SU-DHL-6 (cell line): ENCODE measurements around the gene IGSF22.

Experiments
- H2AFZ ChIP-seq: fragments of 200-600 bp; sonication (generic); 2 replicates; pipeline ENCODE4 v1.6.1; 2014; ENCODE audit warnings: low read depth, mild to moderate bottlenecking, moderate library complexity, mixed read lengths, antibody characterized with exemption, low read length; ENCODE audit not compliant: severe bottlenecking
- H3F3A ChIP-seq: fragments of 200-600 bp; shearing (Covaris generic); 2 replicates; pipeline ENCODE4 v1.6.0; 2016; ENCODE audit warnings: antibody characterized with exemption, mild to moderate bottlenecking; ENCODE audit not compliant: insufficient read depth
- H3K27ac ChIP-seq: fragments of 200-600 bp; sonication (generic); 2 replicates; pipeline ENCODE4 v1.5.1; 2016; ENCODE audit warnings: low read depth, mild to moderate bottlenecking, low read length, moderate library complexity, mixed read lengths
- H3K27me3 ChIP-seq: fragments of 200-600 bp; sonication (generic), shearing (Covaris generic); 2 replicates; pipeline ENCODE4 v1.6.0; 2014; ENCODE audit warnings: mild to moderate bottlenecking, low read length
- H3K36me3 ChIP-seq: fragments of 200-600 bp; sonication (generic); 2 replicates; pipeline ENCODE4 v1.6.1; 2014; ENCODE audit warnings: mild to moderate bottlenecking, low read length, mixed read lengths
- H3K4me2 ChIP-seq: fragments of 300-600, 200-600 bp; shearing (Covaris generic), sonication (generic); 2 replicates; pipeline ENCODE4 v1.6.0; 2014; ENCODE audit warnings: low read length, low read depth, mild to moderate bottlenecking; ENCODE audit not compliant: poor library complexity, severe bottlenecking
- H3K4me3 ChIP-seq: fragments of 200-600 bp; sonication (generic); 2 replicates; pipeline ENCODE4 v1.5.1; 2014; ENCODE audit warnings: antibody characterized with exemption, low read length, mild to moderate bottlenecking, mixed read lengths; ENCODE audit not compliant: insufficient read depth, poor library complexity, severe bottlenecking
- H3K79me2 ChIP-seq: fragments of 200-600 bp; sonication (generic); 2 replicates; pipeline ENCODE4 v1.6.1; 2014; ENCODE audit warnings: mild to moderate bottlenecking, low read length, moderate library complexity; ENCODE audit not compliant: insufficient read depth
- H3K9ac ChIP-seq: fragments of 200-600 bp; sonication (generic); 2 replicates; pipeline ENCODE4 v1.7.0; 2014; ENCODE audit warnings: mild to moderate bottlenecking, low read length
- H3K9me2 ChIP-seq: fragments of 200-600 bp; sonication (generic); replicated peaks from 2 replicates; pipeline ENCODE4 v1.6.1; 2014; ENCODE audit warnings: low read length; ENCODE audit not compliant: insufficient read depth
- H3K9me3 ChIP-seq: fragments of 200-600 bp; sonication (generic); 2 replicates; pipeline ENCODE4 v1.6.1; 2014; ENCODE audit warnings: low read length, mixed read lengths; ENCODE audit not compliant: insufficient read depth
- H4K20me1 ChIP-seq: fragments of 200-600 bp; sonication (generic); 2 replicates; pipeline ENCODE4 v1.6.1; 2014; ENCODE audit warnings: low read depth, mild to moderate bottlenecking, antibody characterized with exemption, low read length, moderate library complexity, mixed read lengths
- EZH2phosphoT487 ChIP-seq: fragments of 200-600 bp; sonication (generic), shearing (Covaris generic); conservative IDR thresholded peaks from 2 replicates; pipeline ENCODE4 v1.6.1; 2018; ENCODE audit warnings: mild to moderate bottlenecking, antibody characterized with exemption, low read length, moderate library complexity, mixed read lengths
- TF ChIP-seq, protein P1 (sequence below): fragments of 200-600 bp; sonication (generic); IDR thresholded peaks from one replicate; pipeline ENCODE4 v1.5.1; 2017; ENCODE audit warnings: antibody characterized with exemption, mild to moderate bottlenecking, low read length, moderate library complexity; ENCODE audit not compliant: insufficient read depth, poor library complexity, severe bottlenecking

The IGSF22 gene

DNA sequence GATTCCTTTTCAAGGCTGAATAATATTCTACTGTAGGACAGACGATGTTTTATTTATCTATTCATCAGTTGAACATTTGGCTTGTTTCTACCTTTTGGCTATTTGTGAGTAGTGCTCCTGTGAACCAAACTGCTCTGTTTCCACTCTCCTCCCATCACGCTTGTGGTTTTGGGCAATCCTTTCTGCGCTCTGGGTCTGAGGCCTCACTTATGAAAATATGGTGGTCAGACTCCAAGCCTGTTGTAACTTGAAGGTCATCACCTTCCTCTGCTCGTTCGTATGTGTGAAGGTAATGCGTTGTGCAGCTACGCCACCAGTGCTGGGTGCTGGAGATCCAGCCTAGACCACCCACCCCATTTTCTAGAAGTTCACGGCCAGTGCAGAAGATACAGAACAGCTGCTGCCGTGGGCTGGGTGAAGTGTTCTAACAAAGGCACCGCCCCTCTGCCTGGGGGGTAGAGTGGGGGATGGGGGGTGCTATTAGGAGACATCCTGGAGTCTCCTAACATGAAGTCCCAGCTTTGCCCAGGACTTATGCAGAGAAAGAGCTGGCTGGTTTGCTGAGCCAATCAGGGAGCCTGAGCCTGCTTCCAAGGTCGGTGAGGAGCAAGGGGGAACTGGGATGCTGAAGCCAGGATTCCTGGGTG is 44.6 kb upstream of the IGSF22 start:
- TF ChIP-seq EZH2phosphoT487 = no peak
- TF ChIP-seq, protein P1, sequence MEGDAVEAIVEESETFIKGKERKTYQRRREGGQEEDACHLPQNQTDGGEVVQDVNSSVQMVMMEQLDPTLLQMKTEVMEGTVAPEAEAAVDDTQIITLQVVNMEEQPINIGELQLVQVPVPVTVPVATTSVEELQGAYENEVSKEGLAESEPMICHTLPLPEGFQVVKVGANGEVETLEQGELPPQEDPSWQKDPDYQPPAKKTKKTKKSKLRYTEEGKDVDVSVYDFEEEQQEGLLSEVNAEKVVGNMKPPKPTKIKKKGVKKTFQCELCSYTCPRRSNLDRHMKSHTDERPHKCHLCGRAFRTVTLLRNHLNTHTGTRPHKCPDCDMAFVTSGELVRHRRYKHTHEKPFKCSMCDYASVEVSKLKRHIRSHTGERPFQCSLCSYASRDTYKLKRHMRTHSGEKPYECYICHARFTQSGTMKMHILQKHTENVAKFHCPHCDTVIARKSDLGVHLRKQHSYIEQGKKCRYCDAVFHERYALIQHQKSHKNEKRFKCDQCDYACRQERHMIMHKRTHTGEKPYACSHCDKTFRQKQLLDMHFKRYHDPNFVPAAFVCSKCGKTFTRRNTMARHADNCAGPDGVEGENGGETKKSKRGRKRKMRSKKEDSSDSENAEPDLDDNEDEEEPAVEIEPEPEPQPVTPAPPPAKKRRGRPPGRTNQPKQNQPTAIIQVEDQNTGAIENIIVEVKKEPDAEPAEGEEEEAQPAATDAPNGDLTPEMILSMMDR = no peak
- H3K4me3 ChIP-seq = no peak overlapping the region
- no peak overlapping the region for H3K27ac ChIP-seq
- H3K79me2 ChIP-seq = no peaks in the 10 kb centered on the region
- no peaks in the 10 kb centered on the region for H3K27me3 ChIP-seq
- no peaks in the 10 kb centered on the region for H4K20me1 ChIP-seq
- no peak overlapping the region for H2AFZ ChIP-seq
- no peaks in the 10 kb centered on the region for H3K9me3 ChIP-seq
- no peak overlapping the region for H3K4me2 ChIP-seq
- no peaks in the 10 kb centered on the region for H3K36me3 ChIP-seq
- no peak overlapping the region for H3K9ac ChIP-seq
- H3F3A ChIP-seq = no peaks in the 10 kb centered on the region
- no peaks in the 10 kb centered on the region for H3K9me2 ChIP-seq

DNA sequence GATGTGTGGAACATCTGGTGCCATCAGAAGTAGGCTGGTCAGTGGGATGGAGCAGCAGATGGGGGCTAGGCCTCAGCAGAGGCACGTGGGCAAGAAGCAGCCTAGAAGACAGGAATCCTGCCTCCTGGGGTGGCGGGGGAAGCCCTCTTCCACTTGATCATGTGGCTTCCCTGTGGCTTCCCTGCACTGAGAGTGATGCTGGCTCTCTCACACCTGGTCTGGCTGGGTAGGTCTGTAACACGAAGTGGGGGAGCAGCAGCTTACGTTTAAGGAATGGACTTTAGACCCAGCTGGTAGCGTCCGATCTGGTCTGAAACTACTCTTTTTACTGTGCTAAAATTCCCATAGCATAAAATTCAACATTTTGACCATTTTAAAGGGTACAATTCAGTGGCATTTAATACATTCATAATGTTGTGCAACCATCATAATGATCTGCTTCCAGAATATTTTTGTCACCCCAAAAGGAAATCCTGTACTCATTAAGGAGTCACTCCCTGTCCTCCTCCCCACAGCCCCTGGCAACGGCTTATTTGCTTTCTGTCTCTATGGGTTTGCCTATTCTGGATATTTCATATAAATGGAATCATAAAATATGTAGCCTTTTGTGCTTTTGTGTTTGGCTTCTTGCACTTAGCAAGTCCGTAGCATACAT is 43.9 kb upstream of the IGSF22 start:
- Histone ChIP-seq H3K9ac (no peak overlapping the region), H3K9me3 (no peaks in the 10 kb centered on the region), H3K4me2 (no peak overlapping the region), H3K27me3 (no peaks in the 10 kb centered on the region), H3K36me3 (no peaks in the 10 kb centered on the region), H3F3A (no peaks in the 10 kb centered on the region), H3K79me2 (no peaks in the 10 kb centered on the region), H4K20me1 (no peaks in the 10 kb centered on the region), H3K27ac (no peak overlapping the region), H3K4me3 (no peak overlapping the region), H2AFZ (no peak overlapping the region), H3K9me2 (no peaks in the 10 kb centered on the region)
- TF ChIP-seq EZH2phosphoT487 = no peak
- TF ChIP-seq, protein P1 = no peak

DNA sequence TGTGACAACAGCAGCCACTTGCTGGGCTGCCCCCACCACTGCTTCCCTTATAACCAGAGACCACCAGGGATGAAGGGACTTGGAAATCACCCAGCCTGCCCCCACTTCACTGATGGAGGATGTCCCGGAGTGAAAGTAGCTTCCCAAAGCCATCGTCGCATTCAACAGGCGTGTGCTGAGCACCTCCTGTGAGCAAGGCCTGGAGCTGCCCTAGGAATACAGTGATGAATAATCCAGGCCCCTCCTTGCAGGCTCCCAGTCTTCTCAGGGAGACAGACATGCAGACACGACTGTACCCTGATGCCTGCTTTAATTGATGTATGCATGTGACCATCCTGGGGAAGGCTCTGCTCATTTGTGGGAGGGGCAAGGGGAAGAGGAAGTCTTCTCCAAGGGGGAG is 43.0 kb upstream of the IGSF22 start:
- Histone ChIP-seq H3K27ac (no peak overlapping the region), H2AFZ (no peak overlapping the region), H3F3A (no peaks in the 10 kb centered on the region), H3K9me3 (no peaks in the 10 kb centered on the region), H3K4me3 (no peak overlapping the region), H4K20me1 (no peaks in the 10 kb centered on the region), H3K36me3 (no peaks in the 10 kb centered on the region), H3K27me3 (no peaks in the 10 kb centered on the region), H3K79me2 (no peaks in the 10 kb centered on the region), H3K9ac (no peak overlapping the region), H3K9me2 (no peaks in the 10 kb centered on the region), H3K4me2 (no peak overlapping the region)
- TF ChIP-seq, protein P1 = no peak
- no peak for TF ChIP-seq EZH2phosphoT487
